SK-N-SH (cell line): ENCODE data around the gene CDCP1. TPM values are rescaled to one million over a fixed set of nuclear protein-coding genes. Genes with fewer than 3 reads are reported as not detected.

Experiments
- CTCF ChIA-PET: fragments of 300-600, 350-600 bp; formaldehyde crosslinking; extraction: SDS; loops from one replicate; lab custom pipeline; 2021; lab: Yijun Ruan, JAX
- POLR2A ChIA-PET: fragments of 350-600 bp; sonication (Branson Sonifier 250); formaldehyde crosslinking; extraction: SDS; loops from one replicate; lab custom pipeline; 2020; ENCODE audit warnings: antibody characterized with exemption, inconsistent platforms; lab: Yijun Ruan, JAX
- DNase-seq: peaks from one replicate; pipeline ENCODE4 v3.0.0; 2012
- H2AFZ ChIP-seq: fragments of 200-600 bp; sonication (generic); 2 replicates; pipeline ENCODE4 v1.8.1; 2016; ENCODE audit warnings: antibody characterized with exemption, mild to moderate bottlenecking, low read depth
- H3F3A ChIP-seq: fragments of 200-600 bp; sonication (generic); replicated peaks from 2 replicates; pipeline ENCODE3; 2016; ENCODE audit warnings: antibody characterized with exemption, mild to moderate bottlenecking; ENCODE audit not compliant: insufficient read depth
- H3K27ac ChIP-seq, 2 experiments: fragments of 200-500 bp in 1 of 2; fragments of 200-600 bp in 1 of 2; sonication (Bioruptor generic) in 1 of 2; sonication (generic), shearing (Covaris generic) in 1 of 2; 2 replicates each; pipeline versions ENCODE4 v1.5.1 to v1.6.1; 2014 to 2016; ENCODE audit warnings: low read depth in 2 of 2, inconsistent platforms in 1 of 2, low read length in 1 of 2, mild to moderate bottlenecking in 1 of 2, mixed read lengths in 1 of 2
- H3K27me3 ChIP-seq: fragments of 200-600 bp; sonication (generic), shearing (Covaris generic); 2 replicates; pipeline ENCODE4 v1.6.1; 2016; ENCODE audit warnings: mixed run types; ENCODE audit not compliant: insufficient read depth
- H3K36me3 ChIP-seq, 2 experiments: fragments of 200-500 bp in 1 of 2; fragments of 200-600 bp in 1 of 2; sonication (Bioruptor generic) in 1 of 2; sonication (generic) in 1 of 2; replicated peaks in 1 of 2; 2 replicates each; pipeline versions ENCODE3 to v1.5.1; 2014 to 2016; ENCODE audit warnings: low read length in 1 of 2, mild to moderate bottlenecking in 1 of 2; ENCODE audit not compliant: insufficient read depth in 2 of 2, control insufficient read depth in 1 of 2
- H3K4me1 ChIP-seq, 2 experiments: fragments of 200-500 bp in 1 of 2; fragments of 200-600 bp in 1 of 2; sonication (Bioruptor generic) in 1 of 2; sonication (generic), shearing (Covaris generic) in 1 of 2; 2 replicates each; pipeline versions ENCODE4 v1.5.1 to v1.6.1; 2014 to 2016; ENCODE audit warnings: low read depth in 1 of 2, low read length in 1 of 2, mixed run types in 1 of 2; ENCODE audit not compliant: insufficient read depth in 2 of 2, control insufficient read depth in 1 of 2
- H3K4me2 ChIP-seq: fragments of 200-600 bp; sonication (generic), shearing (Covaris generic); 2 replicates; pipeline ENCODE4 v1.6.1; 2017; ENCODE audit warnings: mixed run types
- H3K4me3 ChIP-seq, 2 experiments: fragments of 200-500 bp in 1 of 2; fragments of 200-600 bp in 1 of 2; sonication (Bioruptor generic) in 1 of 2; sonication (generic), shearing (Covaris generic) in 1 of 2; 2 replicates each; pipeline versions ENCODE4 v1.5.1 to v1.8.1; 2014 to 2016; ENCODE audit warnings: low read depth in 2 of 2, inconsistent platforms in 1 of 2, low read length in 1 of 2, mild to moderate bottlenecking in 1 of 2, mixed read lengths in 1 of 2, moderate library complexity in 1 of 2
- H3K79me2 ChIP-seq: fragments of 200-600 bp; sonication (generic); 2 replicates; pipeline ENCODE4 v1.8.1; 2017; ENCODE audit warnings: mild to moderate bottlenecking; ENCODE audit not compliant: insufficient read depth
- H3K9ac ChIP-seq: fragments of 200-600 bp; sonication (generic); 2 replicates; pipeline ENCODE4 v1.6.1; 2017; ENCODE audit warnings: mixed run types
- H3K9me2 ChIP-seq: fragments of 200-600 bp; sonication (generic); 2 replicates; pipeline ENCODE4 v1.6.1; 2017; ENCODE audit warnings: mixed run types
- H3K9me3 ChIP-seq: fragments of 200-600 bp; sonication (generic); 2 replicates; pipeline ENCODE4 v1.6.1; 2017; ENCODE audit warnings: mixed run types, mild to moderate bottlenecking, moderate library complexity
- H4K20me1 ChIP-seq: fragments of 200-600 bp; sonication (generic); 2 replicates; pipeline ENCODE4 v1.6.1; 2017; ENCODE audit warnings: mild to moderate bottlenecking, mixed run types; ENCODE audit not compliant: insufficient read depth
- CTCF ChIP-seq: fragments of 200-600 bp; sonication (generic); IDR thresholded peaks from 2 replicates; pipeline ENCODE4 v1.6.1; 2017; ENCODE audit warnings: antibody characterized with exemption, mild to moderate bottlenecking, moderate library complexity
- ELF1 ChIP-seq: IDR thresholded peaks from 2 replicates; pipeline ENCODE4 v1.4.0; 2012
- EP300 ChIP-seq, 2 experiments: IDR thresholded peaks; 2 replicates each; pipeline versions ENCODE4 v1.4.0 to v1.6.1; 2012; ENCODE audit warnings: borderline replicate concordance in 1 of 2, low read depth in 1 of 2, low read length in 1 of 2
- FOXM1 ChIP-seq: IDR thresholded peaks from 2 replicates; pipeline ENCODE4 v1.4.0; 2012; ENCODE audit warnings: low read depth, mild to moderate bottlenecking
- GABPA ChIP-seq: IDR thresholded peaks from 2 replicates; pipeline ENCODE4 v1.4.0; 2012; ENCODE audit warnings: low read depth, mild to moderate bottlenecking
- IRF3 ChIP-seq: fragments of 150-350 bp; IDR thresholded peaks from 2 replicates; pipeline ENCODE4 v1.6.1; 2016; ENCODE audit warnings: mild to moderate bottlenecking, low read depth, low read length
- JUND ChIP-seq: IDR thresholded peaks from 2 replicates; pipeline ENCODE4 v1.4.0; 2012
- MAX ChIP-seq: IDR thresholded peaks from 2 replicates; pipeline ENCODE4 v1.4.0; 2012; ENCODE audit warnings: low read depth
- MEF2A ChIP-seq: IDR thresholded peaks from 2 replicates; pipeline ENCODE4 v1.4.0; 2012; ENCODE audit warnings: low read depth, borderline replicate concordance
- NFIC ChIP-seq: IDR thresholded peaks from 2 replicates; pipeline ENCODE4 v1.4.0; 2012; ENCODE audit warnings: borderline replicate concordance
- NRF1 ChIP-seq: IDR thresholded peaks from 2 replicates; pipeline ENCODE4 v1.6.1; 2012; ENCODE audit warnings: low read depth, mild to moderate bottlenecking, low read length
- RAD21 ChIP-seq: IDR thresholded peaks from 2 replicates; pipeline ENCODE4 v1.6.1; 2012; ENCODE audit warnings: mild to moderate bottlenecking, low read length
- RCOR1 ChIP-seq: fragments of 150-350 bp; IDR thresholded peaks from 2 replicates; pipeline ENCODE4 v1.6.1; 2017; ENCODE audit warnings: antibody characterized with exemption, low read length
- SIN3A ChIP-seq: IDR thresholded peaks from 2 replicates; pipeline ENCODE4 v1.6.1; 2012; ENCODE audit warnings: low read depth, mild to moderate bottlenecking, low read length, moderate library complexity, borderline replicate concordance
- TAF1 ChIP-seq: IDR thresholded peaks from 2 replicates; pipeline ENCODE4 v1.6.1; 2012; ENCODE audit warnings: low read depth, mild to moderate bottlenecking, low read length, moderate library complexity, borderline replicate concordance
- USF1 ChIP-seq: IDR thresholded peaks from 2 replicates; pipeline ENCODE4 v1.4.0; 2012; ENCODE audit warnings: low read depth, borderline replicate concordance
- YY1 ChIP-seq: IDR thresholded peaks from 2 replicates; pipeline ENCODE4 v1.4.0; 2012; ENCODE audit warnings: low read depth, mild to moderate bottlenecking
- WGBS: methylation state at CpG from one replicate; pipeline ENCODE4 v1.1.6; 2017; ENCODE audit warnings: low lambda C conversion rate; 5-methylcytosine and 5-hydroxymethylcytosine counted together
- polyA plus RNA-seq, 3 experiments: library from polyadenylated mRNA; depleted of rRNA; stranded (reverse); fragments of >200 nt; gene quantifications; 2 replicates each; pipeline ENCODE4 v1.2.3, GENCODE V29; 2012

CDCP1 gene
- polyA plus RNA-seq, 1 of the 3 experiments (the other 2 are of a cell fraction): 3.6 TPM

GRCh38 chr3:45066109-45066801 lies 79.9 kb downstream of the CDCP1 start:
- Histone ChIP-seq H3K4me3 (no peak overlapping the region), H3K9ac (no peak overlapping the region), H4K20me1 (no peaks in the 10 kb centered on the region), H3K9me2 (no peaks in the 10 kb centered on the region), H3K27ac (0 out of 4 replicates have a peak overlapping the region, but pooled peaks of 1 of the 2 experiments have one; percentile 87), H3K36me3 (no peaks in the 10 kb centered on the region), H2AFZ (no peak overlapping the region), H3K4me2 (no peak overlapping the region), H3K27me3 (no peaks in the 10 kb centered on the region), H3K9me3 (no peaks in the 10 kb centered on the region), H3K79me2 (no peaks in the 10 kb centered on the region), H3K4me1 (peaks cover 5 to 17% of the 10 kb centered on the region in 2 experiments), H3F3A (peaks cover 16% of the 10 kb centered on the region)
- DNase-seq: no peak
- 88% methylated on average over 3 of the region's 3 CpGs for WGBS
- ChIA-PET CTCF (interaction anchor here (1.9 kb wide), 1 partner anchor 24 kb away, joined by 6 read pairs; no protein-coding TSS in a partner anchor), POLR2A (no interaction called here)
- TF ChIP-seq CTCF (no peak), ELF1 (no peak), NRF1 (no peak), RCOR1 (no peak), YY1 (no peak), GABPA (no peak), NFIC (no peak), JUND (no peak), USF1 (no peak), TAF1 (no peak), IRF3 (no peak), MEF2A (no peak), FOXM1 (no peak)

- ChIA-PET CTCF (interaction anchor here (1.9 kb wide), 1 partner anchor 24 kb away, joined by 6 read pairs; no protein-coding TSS in a partner anchor), POLR2A (no interaction called here)
- WGBS: 80% methylated on average over 1 of the region's 1 CpG
- H2AFZ ChIP-seq: no peak overlapping the region
- H3K27me3 ChIP-seq: no peaks in the 10 kb centered on the region
- peak overlapping the region; percentile 68; the same call in 1 of the 2 replicates for H3K4me2 ChIP-seq
- no peak for TF ChIP-seq FOXM1
- TF ChIP-seq EP300 (IDR thresholded peaks at IDR 0.05; ENCODE audit: borderline replicate concordance in 1 of 2, low read depth in 1 of 2, low read length in 1 of 2): no peak
- no peak for TF ChIP-seq SIN3A
- TF ChIP-seq RAD21: no peak
- TF ChIP-seq CTCF: no peak
- TF ChIP-seq JUND: no peak
- no peak for TF ChIP-seq GABPA
- TF ChIP-seq RCOR1: no peak
- no peak for TF ChIP-seq MAX
- no peak overlapping the region for H3K9ac ChIP-seq
- no peaks in the 10 kb centered on the region for H3K79me2 ChIP-seq
- no peaks in the 10 kb centered on the region for H3K9me2 ChIP-seq
- H3K36me3 ChIP-seq: no peaks in the 10 kb centered on the region
- no peaks in the 10 kb centered on the region for H3K9me3 ChIP-seq
- DNase-seq: no peak
- no peaks in the 10 kb centered on the region for H4K20me1 ChIP-seq
- H3K4me1 ChIP-seq: peaks cover 5 to 21% of the 10 kb centered on the region in 2 experiments
- peak overlapping the region in 1 of 2 experiments; percentile 87; a peak in 2 of 4 replicates for H3K27ac ChIP-seq
- no peak overlapping the region for H3K4me3 ChIP-seq
- peaks cover 16% of the 10 kb centered on the region for H3F3A ChIP-seq
These were observed 80.8 kb downstream of the CDCP1 start for GRCh38 chr3:45065373-45065720.
